ENCODE data around the gene SVEP1.

DNA sequence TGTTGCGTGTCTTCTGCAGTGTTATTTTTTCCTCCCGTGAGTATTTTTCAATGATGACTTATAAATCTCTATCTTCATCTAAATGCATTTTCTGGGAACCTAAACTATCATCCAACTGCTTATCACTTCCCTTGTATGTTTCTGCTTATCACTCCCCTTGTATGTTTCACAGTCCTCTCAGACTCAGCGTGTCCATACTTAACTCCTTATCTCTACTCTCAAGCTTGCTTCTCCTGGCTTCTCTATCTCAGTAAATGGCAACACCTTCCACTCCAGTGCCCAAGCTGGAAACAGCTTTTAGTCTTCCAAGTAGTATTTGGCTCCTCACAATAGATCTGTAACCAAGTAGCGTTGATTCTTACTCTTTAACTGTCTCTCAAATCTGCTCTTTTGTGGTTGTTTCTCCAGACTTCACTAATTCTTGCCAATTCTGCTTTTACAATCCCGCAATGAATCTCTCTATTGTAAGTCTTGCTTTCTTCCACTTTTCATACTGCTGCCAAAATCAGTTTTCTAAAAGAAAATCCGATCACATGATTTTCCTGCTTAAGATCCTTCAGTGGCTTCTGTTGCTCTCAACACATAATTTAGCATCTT is 208.0 kb downstream of the SVEP1 start:
- TF ChIP-seq CTCF (IDR thresholded peaks at IDR 0.05 in 8 of 11, conservative IDR thresholded peaks at IDR 0.05 in 3 of 11) (no peak), POLR2AphosphoS5 (IDR thresholded peaks at IDR 0.05) (no peak), POLR2A (IDR thresholded peaks at IDR 0.05) (no peak)
